Transverse colon (tissue), 4 donors: ENCODE data around the gene OLR1. TPM values are rescaled to one million over a fixed set of nuclear protein-coding genes. Genes with fewer than 3 reads are reported as not detected.

ENCODE experiments used
- DNase-seq: peaks from one replicate; pipeline ENCODE4 v3.0.0-alpha.2; 2019
- H3K27ac ChIP-seq, 4 donors: fragments of 200-600 bp; sonication (generic); 2 replicates each; pipeline ENCODE4 v1.5.1; 2016 to 2018; ENCODE audit warnings: inconsistent platforms in 4 of 4
- H3K27me3 ChIP-seq: fragments of 200-600 bp; sonication (generic); 2 replicates; pipeline ENCODE4 v1.5.1; 2017; ENCODE audit warnings: inconsistent platforms
- H3K36me3 ChIP-seq, 4 donors: fragments of 200-600 bp; sonication (generic); 2 replicates each; pipeline ENCODE4 v1.5.1; 2017 to 2019; ENCODE audit warnings: inconsistent platforms in 4 of 4
- H3K4me1 ChIP-seq, 4 donors: fragments of 200-600 bp; sonication (generic); 2 replicates each; pipeline ENCODE4 v1.5.1; 2017 to 2020; ENCODE audit warnings: inconsistent platforms in 4 of 4
- H3K4me3 ChIP-seq, 4 donors: fragments of 200-600 bp; sonication (generic); 1 replicate in 1 of 4; 2 replicates in 3 of 4; pipeline versions ENCODE4 v1.5.1 to v1.6.1; 2017 to 2019; ENCODE audit warnings: inconsistent platforms in 4 of 4
- H3K9me3 ChIP-seq, 2 donors: fragments of 200-600 bp; sonication (generic); 2 replicates each; pipeline ENCODE4 v1.5.1; 2017 to 2019; ENCODE audit warnings: inconsistent platforms in 2 of 2
- CTCF ChIP-seq, 5 experiments: fragments of 200-600 bp in 3 of 5; fragments of 450-650 bp in 2 of 5; sonication (generic) in 3 of 5; IDR thresholded peaks; 1 replicate in 2 of 5; 2 replicates in 3 of 5; pipeline ENCODE4 v1.5.1; 2016 to 2017; ENCODE audit warnings: antibody characterized with exemption in 5 of 5, inconsistent platforms in 3 of 5, mild to moderate bottlenecking in 2 of 5, moderate library complexity in 1 of 5
- EP300 ChIP-seq: sonication (generic); formaldehyde crosslinking; IDR thresholded peaks from one replicate; pipeline ENCODE4 v1.6.1; 2017; ENCODE audit warnings: antibody characterized with exemption, low read depth
- POLR2A ChIP-seq: fragments of 450-650 bp; IDR thresholded peaks from one replicate; pipeline ENCODE4 v1.6.1; 2016; ENCODE audit warnings: antibody characterized with exemption, mild to moderate bottlenecking, moderate library complexity
- POLR2AphosphoS5 ChIP-seq, 3 donors: sonication (generic); formaldehyde crosslinking; IDR thresholded peaks; one replicate each; pipeline ENCODE4 v1.6.1; 2016; ENCODE audit warnings: antibody characterized with exemption in 3 of 3
- WGBS, 2 donors: methylation state at CpG; one replicate each; pipeline ENCODE4 v1.1.5; 2018; ENCODE audit warnings: low coverage in 1 of 2; 5-methylcytosine and 5-hydroxymethylcytosine counted together
- in situ Hi-C, 4 donors: fragments of 200-750 bp; cut with MboI; loops; one replicate each; pipeline versions ENCODE4 v1.15.0 to v1.15.1; 2017; ENCODE audit warnings: low sequenced_read_pairs in 3 of 4, low pct_ligation_motif_present in 1 of 4, low pct_unique_long_range_greater_than_20kb in 1 of 4
- intact Hi-C: fragments of 100-400 bp; cut with DNase I; formaldehyde crosslinking; loops from one replicate; pipeline ENCODE4 v1.15.1; 2023; ENCODE audit warnings: low total_unique reads
- total RNA-seq, 4 donors: library from RNA; depleted of rRNA; stranded (reverse); fragments of >200 nt; gene quantifications; one replicate each; pipeline ENCODE4 v1.1.0, GENCODE V29; 2016

Gene OLR1
- total RNA-seq, 4 donors from 2014 or later, result 0.96 TPM; not detected in 3

- H3K4me3 ChIP-seq, result no peak overlapping the region
- no peaks in the 10 kb centered on the region for H3K9me3 ChIP-seq
- no peak overlapping the region for H3K27ac ChIP-seq
- H3K4me1 ChIP-seq, result no peaks in the 10 kb centered on the region
- intact Hi-C loops (no loop called here), in situ Hi-C loops (no loop called here)
- H3K27me3 ChIP-seq, result no peaks in the 10 kb centered on the region
- no peak for TF ChIP-seq POLR2A
- no peak for TF ChIP-seq EP300
- TF ChIP-seq CTCF (IDR thresholded peaks at IDR 0.05), result no peak
- TF ChIP-seq POLR2AphosphoS5 (IDR thresholded peaks at IDR 0.05), result no peak
- 73 to 75% methylated on average over 4 to 11 of the region's 11 CpGs for WGBS, 2 donors
- DNase-seq, result peak; percentile 39
- H3K36me3 ChIP-seq, result no peaks in the 10 kb centered on the region
Measured at GRCh38 chr12:10186299-10186698, 14.4 kb upstream of the OLR1 start.

GRCh38 chr12:10184261-10184843 lies 12.4 kb upstream of the OLR1 start:
- intact Hi-C loops (no loop called here), in situ Hi-C loops (no loop called here)
- Histone ChIP-seq H3K9me3 (no peaks in the 10 kb centered on the region), H3K27me3 (no peaks in the 10 kb centered on the region), H3K27ac (no peak overlapping the region), H3K4me3 (no peak overlapping the region), H3K36me3 (no peaks in the 10 kb centered on the region), H3K4me1 (no peaks in the 10 kb centered on the region)
- no peak for TF ChIP-seq POLR2A
- no peak for TF ChIP-seq EP300
- no peak for TF ChIP-seq POLR2AphosphoS5 (IDR thresholded peaks at IDR 0.05)
- TF ChIP-seq CTCF (IDR thresholded peaks at IDR 0.05), result no peak
- no peak for DNase-seq
- 50 to 63% methylated on average over 2 to 7 of the region's 7 CpGs for WGBS, 2 donors

GRCh38 chr12:10182354-10183049 lies 10.6 kb upstream of the OLR1 start:
- no peak for DNase-seq
- H3K27ac ChIP-seq, result no peak overlapping the region
- 54 to 55% methylated on average over 5 of the region's 5 CpGs for WGBS, 2 donors
- intact Hi-C loops (no loop called here), in situ Hi-C loops (no loop called here)
- TF ChIP-seq CTCF (IDR thresholded peaks at IDR 0.05) (no peak), POLR2A (no peak), POLR2AphosphoS5 (IDR thresholded peaks at IDR 0.05) (no peak), EP300 (no peak)
- H3K4me3 ChIP-seq, result no peak overlapping the region
- H3K4me1 ChIP-seq, result no peaks in the 10 kb centered on the region
- no peaks in the 10 kb centered on the region for H3K36me3 ChIP-seq
- no peaks in the 10 kb centered on the region for H3K27me3 ChIP-seq
- H3K9me3 ChIP-seq, result no peaks in the 10 kb centered on the region

- Histone ChIP-seq H3K27ac (no peak overlapping the region), H3K27me3 (no peaks in the 10 kb centered on the region), H3K4me1 (peaks cover 0 to 18% (median 7%) of the 10 kb centered on the region in 4 donors), H3K36me3 (no peaks in the 10 kb centered on the region), H3K4me3 (no peak overlapping the region), H3K9me3 (no peaks in the 10 kb centered on the region)
- WGBS, 2 donors, result 78 to 85% methylated on average over 5 of the region's 5 CpGs
- no peak for TF ChIP-seq EP300
- no peak for TF ChIP-seq POLR2AphosphoS5 (IDR thresholded peaks at IDR 0.05)
- TF ChIP-seq POLR2A, result no peak
- no peak for TF ChIP-seq CTCF (IDR thresholded peaks at IDR 0.05)
- no peak for DNase-seq
- intact Hi-C loops, result no loop called here
- in situ Hi-C loops, result no loop called here
Measured at GRCh38 chr12:10179776-10180181, 7.8 kb upstream of the OLR1 start.
